Mucosa of rectum (tissue), 2 donors: Measurements from ENCODE around the gene PRKAB1.

Source experiments
- H3K27ac ChIP-seq, 2 donors: one replicate each; pipeline ENCODE4 v1.7.0; 2013; ENCODE audit warnings: inconsistent platforms in 2 of 2, low read depth in 2 of 2, low read length in 2 of 2
- H3K27me3 ChIP-seq, 2 donors: one replicate each; pipeline ENCODE4 v1.7.0; 2013; ENCODE audit warnings: low read length in 2 of 2; ENCODE audit not compliant: control insufficient read depth in 2 of 2, insufficient read depth in 2 of 2
- H3K36me3 ChIP-seq, 2 donors: one replicate each; pipeline ENCODE4 v1.7.0; 2013; ENCODE audit warnings: low read length in 2 of 2; ENCODE audit not compliant: control insufficient read depth in 2 of 2, insufficient read depth in 2 of 2
- H3K4me1 ChIP-seq, 2 donors: one replicate each; pipeline ENCODE4 v1.7.0; 2013; ENCODE audit warnings: low read length in 2 of 2, mild to moderate bottlenecking in 1 of 2; ENCODE audit not compliant: control insufficient read depth in 2 of 2, insufficient read depth in 2 of 2
- H3K4me3 ChIP-seq, 2 donors: one replicate each; pipeline ENCODE4 v1.7.0; 2013; ENCODE audit warnings: low read length in 2 of 2
- H3K9ac ChIP-seq, 2 donors: one replicate each; pipeline ENCODE4 v1.7.0; 2013; ENCODE audit warnings: low read length in 2 of 2, low read depth in 1 of 2, mild to moderate bottlenecking in 1 of 2
- H3K9me3 ChIP-seq, 2 donors: one replicate each; pipeline ENCODE4 v1.7.0; 2013; ENCODE audit warnings: low read length in 2 of 2; ENCODE audit not compliant: control insufficient read depth in 2 of 2
- donor health status: healthy.
- donor health status: Normal muscosa, but diverticular disease.

Gene PRKAB1

DNA sequence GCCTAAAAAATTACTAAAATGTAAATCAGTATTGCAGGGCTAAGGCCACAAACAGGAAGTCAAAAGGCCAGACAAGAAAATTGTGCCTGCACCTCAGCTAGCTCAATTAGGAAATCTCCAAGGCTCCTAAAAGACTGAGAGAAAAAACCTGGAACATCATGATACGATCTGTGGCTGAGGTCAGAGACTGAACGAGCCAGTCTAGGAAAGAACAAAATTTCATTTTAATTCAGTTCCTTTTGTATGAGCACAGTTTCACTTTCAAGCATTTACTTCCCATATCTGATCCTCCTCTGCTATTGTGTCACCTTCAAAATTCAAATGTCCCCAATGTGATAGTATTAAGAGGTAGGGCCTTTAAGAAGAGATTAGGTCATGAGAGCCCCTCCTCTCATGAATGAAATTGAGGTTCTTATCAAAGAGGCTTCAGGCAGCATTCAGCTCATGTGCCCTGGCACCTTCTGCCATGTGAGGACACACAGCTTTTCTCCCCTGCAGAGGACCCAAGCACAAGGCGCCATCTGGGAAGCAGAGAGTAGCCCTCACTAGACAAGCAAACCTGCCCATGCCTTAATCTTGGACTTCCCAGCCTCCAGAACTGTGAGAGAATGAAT, 14.8 kb downstream of the PRKAB1 start:
- peak overlapping the region; percentile 85 to 89 for H3K27ac ChIP-seq
- H3K4me1 ChIP-seq, result peaks cover 50 to 82% of the 10 kb centered on the region in 2 donors
- no peaks in the 10 kb centered on the region for H3K27me3 ChIP-seq
- H3K4me3 ChIP-seq, result no peak overlapping the region
- H3K36me3 ChIP-seq, result peaks cover 35 to 37% of the 10 kb centered on the region in 2 donors
- H3K9ac ChIP-seq, result peak overlapping the region in 1 of 2 donors; percentile 57
- no peaks in the 10 kb centered on the region for H3K9me3 ChIP-seq

DNA sequence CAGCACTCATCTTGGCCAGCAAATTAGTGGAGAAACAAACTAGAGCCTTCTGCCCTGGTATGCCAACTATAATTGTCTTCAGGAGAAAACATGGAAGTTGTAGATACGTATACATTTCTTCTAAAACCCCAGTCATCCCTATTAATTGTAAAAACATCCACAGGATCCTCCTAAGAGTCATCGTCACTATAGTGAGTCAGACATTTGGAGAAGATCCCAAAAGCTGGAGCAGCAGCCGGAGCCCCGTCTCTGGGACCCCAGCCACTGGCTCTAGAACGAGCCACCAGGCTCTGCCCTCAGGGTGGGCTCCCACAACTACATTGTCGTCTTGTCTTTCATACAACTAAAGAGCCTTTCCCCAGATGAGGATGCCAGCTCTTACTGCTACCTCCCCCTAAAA, 15.5 kb downstream of the PRKAB1 start:
- Histone ChIP-seq H3K9ac (peak overlapping the region in 1 of 2 donors; percentile 8), H3K4me3 (no peak overlapping the region), H3K9me3 (no peaks in the 10 kb centered on the region), H3K27me3 (no peaks in the 10 kb centered on the region), H3K4me1 (peaks cover 54 to 83% of the 10 kb centered on the region in 2 donors), H3K36me3 (peaks cover 29 to 31% of the 10 kb centered on the region in 2 donors), H3K27ac (peak overlapping the region; percentile 85 to 89)

DNA sequence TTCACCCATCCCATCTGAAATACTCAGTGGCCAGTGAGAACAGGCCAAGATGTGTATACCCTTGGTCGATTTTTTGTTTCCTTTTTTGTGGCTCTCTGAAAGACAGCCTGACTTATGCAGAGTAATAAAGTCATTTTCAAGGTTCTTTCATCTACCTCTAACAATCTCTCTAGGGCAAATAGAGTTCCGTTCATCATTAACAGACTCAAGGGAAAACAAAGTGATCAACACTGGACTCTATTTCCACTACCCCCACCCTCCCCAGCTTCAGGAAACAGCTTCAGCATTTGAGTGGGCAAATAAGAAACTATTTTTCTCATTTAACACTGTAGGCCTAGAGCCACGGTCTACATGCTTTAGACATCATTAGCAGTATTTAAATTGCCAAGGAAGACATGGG, 15.9 kb downstream of the PRKAB1 start:
- peaks cover 25 to 27% of the 10 kb centered on the region in 2 donors for H3K36me3 ChIP-seq
- no peaks in the 10 kb centered on the region for H3K27me3 ChIP-seq
- H3K9me3 ChIP-seq, result no peaks in the 10 kb centered on the region
- H3K4me1 ChIP-seq, result peaks cover 51 to 80% of the 10 kb centered on the region in 2 donors
- peak overlapping the region; percentile 85 to 89 for H3K27ac ChIP-seq
- peak overlapping the region in 1 of 2 donors; percentile 7 for H3K4me3 ChIP-seq
- H3K9ac ChIP-seq, result peak overlapping the region in 1 of 2 donors; percentile 8

DNA sequence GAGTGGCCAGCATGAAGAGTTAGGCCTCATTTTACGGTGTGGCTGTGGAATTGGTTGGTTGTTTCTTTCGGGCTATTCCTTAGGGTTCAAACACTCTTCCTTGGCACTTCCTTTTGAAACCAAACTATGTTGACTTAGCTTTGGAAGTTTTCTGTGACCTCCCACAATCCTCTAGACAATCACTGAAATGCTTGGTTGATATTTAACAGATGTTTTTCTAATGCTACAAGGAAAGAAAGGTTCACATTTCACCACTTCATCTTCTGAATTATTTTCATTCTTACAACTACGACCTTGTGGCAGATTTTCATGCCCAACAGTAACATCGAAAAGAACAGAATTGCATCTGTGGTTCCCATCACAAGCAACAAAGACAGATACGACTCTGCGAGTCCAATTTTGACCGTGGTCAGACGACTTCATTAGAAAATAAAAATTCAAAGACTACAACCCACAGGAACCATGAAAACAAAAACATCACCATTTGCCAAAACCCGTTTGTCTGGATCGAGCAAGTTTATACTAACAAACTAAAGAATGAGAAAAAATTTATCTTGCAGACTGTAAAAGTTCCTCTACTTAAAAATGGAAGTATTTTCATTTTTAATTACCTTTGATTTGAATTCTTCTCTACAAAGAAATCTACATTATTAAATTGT, 16.9 kb downstream of the PRKAB1 start:
- Histone ChIP-seq H3K36me3 (peaks cover 15 to 18% of the 10 kb centered on the region in 2 donors), H3K4me3 (no peak overlapping the region), H3K9ac (peak overlapping the region in 1 of 2 donors; percentile 5), H3K27ac (peak overlapping the region; percentile 85 to 89), H3K4me1 (peaks cover 47 to 70% of the 10 kb centered on the region in 2 donors), H3K27me3 (no peaks in the 10 kb centered on the region), H3K9me3 (no peaks in the 10 kb centered on the region)

DNA sequence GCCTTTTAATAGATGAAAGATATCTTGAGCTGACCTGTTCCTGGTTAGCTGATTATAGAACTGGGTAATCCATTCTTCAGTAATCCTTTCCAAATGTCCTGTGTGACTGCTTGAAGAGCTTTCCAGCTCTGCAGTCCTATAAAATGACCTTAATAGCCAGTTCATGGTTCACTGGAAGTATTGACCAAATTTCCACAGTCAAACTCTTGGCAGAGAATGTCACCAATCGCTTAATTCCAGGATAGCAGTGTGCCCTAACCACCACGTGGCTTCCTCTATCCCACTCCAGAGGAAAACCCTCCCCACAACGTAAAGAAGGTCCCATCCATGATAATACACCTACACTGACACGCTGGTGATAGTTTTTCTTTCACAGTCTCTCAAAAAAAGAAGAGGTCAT, 17.4 kb downstream of the PRKAB1 start:
- Histone ChIP-seq H3K36me3 (peaks cover 9 to 13% of the 10 kb centered on the region in 2 donors), H3K4me1 (peaks cover 41 to 65% of the 10 kb centered on the region in 2 donors), H3K27ac (peak overlapping the region; percentile 85 to 89), H3K4me3 (peak overlapping the region in 1 of 2 donors; percentile 29), H3K9me3 (no peaks in the 10 kb centered on the region), H3K27me3 (no peaks in the 10 kb centered on the region), H3K9ac (no peak overlapping the region)

DNA sequence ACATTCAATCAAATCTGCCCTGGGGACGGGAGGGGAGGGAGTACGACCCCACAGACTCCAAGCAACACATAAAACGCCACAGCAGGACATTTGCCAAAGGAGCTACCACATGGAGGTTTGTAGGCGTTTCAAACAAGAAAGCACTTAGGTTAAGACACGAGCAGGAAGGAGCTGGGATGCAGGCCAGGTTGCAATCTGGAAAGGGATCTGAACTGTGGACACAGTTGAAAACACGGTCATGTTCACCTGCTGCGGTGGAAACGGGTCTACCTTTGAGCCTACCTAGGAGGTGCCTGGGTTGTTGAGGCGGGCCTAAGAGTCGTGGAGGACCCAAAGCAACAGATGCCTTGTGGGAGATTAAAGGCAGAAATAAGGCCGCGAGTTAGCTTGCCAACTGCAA, 18.4 kb downstream of the PRKAB1 start:
- H3K4me3 ChIP-seq, result no peak overlapping the region
- no peaks in the 10 kb centered on the region for H3K9me3 ChIP-seq
- H3K4me1 ChIP-seq, result peaks cover 40 to 58% of the 10 kb centered on the region in 2 donors
- H3K27ac ChIP-seq, result peak overlapping the region; percentile 63 to 89
- peaks cover 0 to 6% of the 10 kb centered on the region in 2 donors for H3K36me3 ChIP-seq
- no peak overlapping the region for H3K9ac ChIP-seq
- H3K27me3 ChIP-seq, result no peaks in the 10 kb centered on the region

DNA sequence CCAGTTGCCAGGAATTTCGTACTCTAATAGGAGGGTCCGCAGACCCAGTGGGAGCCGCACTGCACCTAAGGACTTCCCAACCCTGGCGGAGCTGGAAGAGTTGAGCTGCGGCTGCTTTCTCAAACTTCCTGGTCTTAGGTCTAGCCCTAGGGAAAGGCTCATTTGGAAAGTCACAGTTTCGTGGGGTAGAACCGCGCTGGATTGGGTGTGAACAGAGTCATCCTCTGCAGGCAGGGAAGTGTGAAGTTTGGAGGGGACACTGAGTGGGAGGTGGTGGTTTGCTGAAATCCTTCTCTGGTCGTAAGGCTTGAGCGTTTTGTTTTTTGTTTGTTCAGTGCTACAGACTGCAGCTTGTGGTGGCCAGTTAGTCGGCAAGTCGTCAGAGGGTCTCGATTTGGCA, 18.8 kb downstream of the PRKAB1 start:
- H3K27ac ChIP-seq, result peak overlapping the region; percentile 63 to 89

DNA sequence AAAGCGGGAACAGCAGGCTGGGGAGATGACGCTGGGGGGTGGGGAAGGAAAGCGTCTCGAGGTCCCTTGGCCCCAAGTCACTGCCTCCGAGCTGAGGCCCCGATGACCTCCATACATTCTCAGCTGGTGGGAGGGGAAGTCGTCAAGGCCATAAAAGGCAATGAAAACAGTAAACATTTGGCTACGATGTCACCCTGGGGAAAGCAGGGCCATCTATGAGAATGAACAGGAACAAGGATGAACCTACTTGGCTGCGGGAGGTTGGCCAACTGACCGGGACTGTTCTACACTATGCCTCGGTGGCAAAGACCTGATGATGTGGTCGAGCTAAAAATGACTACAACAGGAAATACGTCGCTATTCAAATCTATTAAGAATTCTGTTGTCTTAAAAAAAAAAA, 19.5 kb downstream of the PRKAB1 start:
- Histone ChIP-seq H3K27ac (peak overlapping the region in 1 of 2 donors; percentile 46), H3K4me1 (peaks cover 44 to 57% of the 10 kb centered on the region in 2 donors), H3K36me3 (no peaks in the 10 kb centered on the region), H3K9me3 (no peaks in the 10 kb centered on the region), H3K9ac (no peak overlapping the region), H3K27me3 (no peaks in the 10 kb centered on the region), H3K4me3 (no peak overlapping the region)

More for the DNA sequence above, 18.8 kb downstream of the PRKAB1 start:
- Histone ChIP-seq H3K9me3 (no peaks in the 10 kb centered on the region), H3K4me3 (no peak overlapping the region), H3K27me3 (no peaks in the 10 kb centered on the region), H3K36me3 (peaks cover 0 to 2% of the 10 kb centered on the region in 2 donors), H3K9ac (no peak overlapping the region), H3K4me1 (peaks cover 41 to 57% of the 10 kb centered on the region in 2 donors)

DNA sequence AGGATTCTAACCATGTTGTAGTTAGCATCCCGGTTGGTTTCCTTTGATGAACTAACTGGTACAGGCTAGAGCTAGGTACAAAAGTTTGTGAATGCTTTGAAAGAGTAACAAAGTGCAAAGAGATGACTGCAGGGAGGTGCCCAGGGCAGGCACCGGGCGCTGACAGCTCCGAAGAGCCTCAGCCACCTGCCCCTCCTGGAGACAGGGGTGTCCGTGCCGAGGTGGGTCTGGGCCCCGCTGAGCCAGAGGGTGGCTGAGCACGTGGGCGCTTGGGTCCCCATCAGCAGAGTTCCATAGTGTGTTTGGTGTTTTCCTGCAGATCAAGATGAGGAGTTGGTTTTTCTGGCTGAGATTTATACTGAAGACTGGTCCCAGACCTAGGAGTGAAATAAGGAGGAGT, 19.9 kb downstream of the PRKAB1 start:
- Histone ChIP-seq H3K9me3 (no peaks in the 10 kb centered on the region), H3K9ac (no peak overlapping the region), H3K36me3 (no peaks in the 10 kb centered on the region), H3K27ac (peak overlapping the region in 1 of 2 donors; percentile 49), H3K4me1 (peaks cover 45 to 57% of the 10 kb centered on the region in 2 donors), H3K4me3 (no peak overlapping the region), H3K27me3 (no peaks in the 10 kb centered on the region)

DNA sequence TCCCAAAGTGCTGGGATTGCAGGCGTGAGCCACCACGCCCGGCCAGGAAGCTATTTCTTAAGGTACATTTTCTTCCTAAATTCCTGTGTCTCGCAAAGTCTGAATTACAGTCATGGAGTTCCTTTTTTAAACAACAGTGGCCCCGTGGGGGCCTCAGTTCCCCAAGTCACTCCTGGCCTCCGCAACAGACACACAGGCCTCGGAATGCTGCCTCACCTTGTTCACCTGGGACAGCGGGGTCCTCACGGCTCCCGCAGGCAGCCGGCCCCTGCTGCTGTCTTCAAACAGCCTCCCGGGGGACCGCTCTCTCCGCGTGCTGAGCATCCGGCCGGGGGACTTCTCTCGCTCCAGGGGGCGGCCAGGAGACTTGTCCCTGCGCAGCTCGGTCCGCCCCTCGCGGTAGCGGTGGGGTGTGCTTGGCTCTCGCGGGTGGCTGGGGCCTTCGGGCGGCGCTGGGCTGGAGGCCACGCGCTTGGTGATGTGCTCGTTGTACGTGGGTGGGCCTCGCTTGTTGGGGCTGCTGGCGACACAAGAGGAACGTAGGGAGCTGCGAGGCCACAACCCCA, 22.1 kb downstream of the PRKAB1 start:
- H3K4me3 ChIP-seq, result no peak overlapping the region
- H3K4me1 ChIP-seq, result peaks cover 48 to 50% of the 10 kb centered on the region in 2 donors
- H3K9me3 ChIP-seq, result no peaks in the 10 kb centered on the region
- H3K36me3 ChIP-seq, result no peaks in the 10 kb centered on the region
- no peaks in the 10 kb centered on the region for H3K27me3 ChIP-seq
- no peak overlapping the region for H3K27ac ChIP-seq
- H3K9ac ChIP-seq, result no peak overlapping the region
